ENCODE measurements around the gene INTS7. TPM values are rescaled to one million over a fixed set of nuclear protein-coding genes. Genes with fewer than 3 reads are reported as not detected.

INTS7 gene
- polyA plus RNA-seq, 1 donor (not counting 4 experiments of a cell fraction or from before 2014, with no cell fraction given) = 27.2 TPM

DNA sequence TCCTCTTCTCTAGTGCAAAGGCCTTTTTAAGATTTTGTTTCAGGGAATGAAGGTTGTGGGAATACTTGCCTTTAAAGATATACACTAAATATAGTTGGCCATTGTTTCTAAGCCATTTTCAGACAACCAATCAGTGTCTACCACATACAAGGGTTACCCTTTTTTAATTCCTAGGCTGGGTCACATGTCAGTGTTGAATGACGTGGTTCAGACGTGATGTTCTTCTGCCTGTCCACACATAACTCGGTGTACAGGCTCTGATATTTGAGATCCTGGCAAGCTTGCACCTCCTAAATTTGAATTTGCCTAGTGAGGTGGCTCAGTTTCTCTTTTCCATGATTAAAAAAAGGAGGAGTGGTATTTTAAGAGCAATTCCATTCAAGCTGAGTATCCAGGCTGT lies 39.0 kb upstream of the INTS7 start:
- Histone ChIP-seq H3K9ac (ENCODE audit: control insufficient read depth, extremely low read depth, insufficient read depth, low read length) (no peak overlapping the region), H2AFZ (ENCODE audit: control insufficient read depth, low read length) (no peak overlapping the region), H3K36me3 (ENCODE audit: control insufficient read depth in 2 of 2, extremely low read depth in 1 of 2, insufficient read depth in 2 of 2, low read length in 2 of 2) (peaks cover 0 to 4% of the 10 kb centered on the region in 2 experiments), H3K9me1 (ENCODE audit: control insufficient read depth, extremely low read depth, insufficient read depth, low read length) (no peaks in the 10 kb centered on the region), H3K4me3 (ENCODE audit: control insufficient read depth in 2 of 3, extremely low read depth in 1 of 3, insufficient read depth in 2 of 3, low read depth in 1 of 3, low read length in 3 of 3) (no peak overlapping the region), H3K27ac (ENCODE audit: control insufficient read depth, insufficient read depth, low read length) (no peak overlapping the region), H3K4me2 (ENCODE audit: control insufficient read depth, extremely low read depth, insufficient read depth, low read depth, low read length) (no peak overlapping the region), H3K4me1 (ENCODE audit: control insufficient read depth, extremely low read depth, insufficient read depth, low read length) (peaks cover 5% of the 10 kb centered on the region), H4K20me1 (ENCODE audit: control insufficient read depth, extremely low read depth, insufficient read depth, low read length) (no peaks in the 10 kb centered on the region), H3K27me3 (ENCODE audit: control insufficient read depth, extremely low read depth, insufficient read depth, low read length) (no peaks in the 10 kb centered on the region), H3K9me3 (ENCODE audit: control insufficient read depth, low read depth, low read length) (no peaks in the 10 kb centered on the region), H3K79me2 (ENCODE audit: control insufficient read depth, insufficient read depth, low read length) (no peaks in the 10 kb centered on the region)
- FAIRE-seq (peak; percentile 43), DNase-seq (ENCODE audit: low read depth, low spot score) (no peak)
- dilution Hi-C loops (cut with MboI; ENCODE audit: extremely low pct_ligation_motif_present, low sequenced_read_pairs) = no loop called here
- TF ChIP-seq EZH2 (IDR thresholded peaks at IDR 0.05; ENCODE audit: low read length) = no peak

DNA sequence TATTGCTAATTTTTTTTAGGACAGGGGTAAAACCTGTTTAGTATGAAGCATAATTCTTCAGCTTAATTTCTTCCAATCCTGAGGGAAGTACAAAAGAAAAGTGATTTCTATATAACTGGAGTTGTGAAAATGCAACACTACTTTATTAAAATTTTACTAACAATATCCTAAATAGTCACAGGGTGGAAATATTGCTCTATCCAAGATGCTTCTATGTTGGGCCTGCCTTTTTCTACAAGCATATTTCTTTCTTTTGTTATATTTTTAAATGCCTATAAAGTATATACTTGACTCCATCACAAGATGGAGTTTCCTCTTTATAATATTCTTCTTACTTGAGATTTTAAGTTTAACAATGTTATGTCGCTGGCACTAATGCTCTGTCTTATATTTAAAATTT lies 38.1 kb upstream of the INTS7 start:
- no peak overlapping the region for H2AFZ ChIP-seq (ENCODE audit: control insufficient read depth, low read length)
- no peaks in the 10 kb centered on the region for H3K79me2 ChIP-seq (ENCODE audit: control insufficient read depth, insufficient read depth, low read length)
- DNase-seq (ENCODE audit: low read depth, low spot score) (no peak), FAIRE-seq (no peak)
- TF ChIP-seq CTCF (optimal IDR thresholded peaks at IDR 0.05 in 1 of 3, IDR thresholded peaks at IDR 0.05 in 1 of 3, conservative IDR thresholded peaks at IDR 0.05 in 1 of 3; ENCODE audit: extremely low read depth in 1 of 3, insufficient read depth in 2 of 3, low read length in 3 of 3) (no peak), EZH2 (IDR thresholded peaks at IDR 0.05; ENCODE audit: low read length) (no peak)
- H3K4me1 ChIP-seq (ENCODE audit: control insufficient read depth, extremely low read depth, insufficient read depth, low read length) = peaks cover 5% of the 10 kb centered on the region
- H3K36me3 ChIP-seq (ENCODE audit: control insufficient read depth in 2 of 2, extremely low read depth in 1 of 2, insufficient read depth in 2 of 2, low read length in 2 of 2) = peaks cover 0 to 4% of the 10 kb centered on the region in 2 experiments
- no peaks in the 10 kb centered on the region for H3K9me1 ChIP-seq (ENCODE audit: control insufficient read depth, extremely low read depth, insufficient read depth, low read length)
- no peaks in the 10 kb centered on the region for H3K27me3 ChIP-seq (ENCODE audit: control insufficient read depth, extremely low read depth, insufficient read depth, low read length)
- no peaks in the 10 kb centered on the region for H4K20me1 ChIP-seq (ENCODE audit: control insufficient read depth, extremely low read depth, insufficient read depth, low read length)
- dilution Hi-C loops (cut with MboI; ENCODE audit: extremely low pct_ligation_motif_present, low sequenced_read_pairs) = no loop called here
- H3K4me2 ChIP-seq (ENCODE audit: control insufficient read depth, extremely low read depth, insufficient read depth, low read depth, low read length) = no peak overlapping the region
- H3K9me3 ChIP-seq (ENCODE audit: control insufficient read depth, low read depth, low read length) = no peaks in the 10 kb centered on the region
- no peak overlapping the region for H3K9ac ChIP-seq (ENCODE audit: control insufficient read depth, extremely low read depth, insufficient read depth, low read length)
- no peak overlapping the region for H3K4me3 ChIP-seq (ENCODE audit: control insufficient read depth in 2 of 3, extremely low read depth in 1 of 3, insufficient read depth in 2 of 3, low read depth in 1 of 3, low read length in 3 of 3)
- H3K27ac ChIP-seq (ENCODE audit: control insufficient read depth, insufficient read depth, low read length) = no peak overlapping the region

- Histone ChIP-seq H3K9ac (ENCODE audit: control insufficient read depth, extremely low read depth, insufficient read depth, low read length) (no peak overlapping the region), H3K79me2 (ENCODE audit: control insufficient read depth, insufficient read depth, low read length) (no peaks in the 10 kb centered on the region), H2AFZ (ENCODE audit: control insufficient read depth, low read length) (no peak overlapping the region), H3K4me3 (ENCODE audit: control insufficient read depth in 2 of 3, extremely low read depth in 1 of 3, insufficient read depth in 2 of 3, low read depth in 1 of 3, low read length in 3 of 3) (no peak overlapping the region), H3K9me1 (ENCODE audit: control insufficient read depth, extremely low read depth, insufficient read depth, low read length) (no peaks in the 10 kb centered on the region), H3K27me3 (ENCODE audit: control insufficient read depth, extremely low read depth, insufficient read depth, low read length) (no peaks in the 10 kb centered on the region), H3K36me3 (ENCODE audit: control insufficient read depth in 2 of 2, extremely low read depth in 1 of 2, insufficient read depth in 2 of 2, low read length in 2 of 2) (peaks cover 0 to 4% of the 10 kb centered on the region in 2 experiments), H3K4me2 (ENCODE audit: control insufficient read depth, extremely low read depth, insufficient read depth, low read depth, low read length) (no peak overlapping the region), H3K27ac (ENCODE audit: control insufficient read depth, insufficient read depth, low read length) (no peak overlapping the region), H4K20me1 (ENCODE audit: control insufficient read depth, extremely low read depth, insufficient read depth, low read length) (no peaks in the 10 kb centered on the region), H3K4me1 (ENCODE audit: control insufficient read depth, extremely low read depth, insufficient read depth, low read length) (peaks cover 5% of the 10 kb centered on the region), H3K9me3 (ENCODE audit: control insufficient read depth, low read depth, low read length) (no peaks in the 10 kb centered on the region)
- no peak for FAIRE-seq
- no peak for TF ChIP-seq CTCF (optimal IDR thresholded peaks at IDR 0.05 in 1 of 3, IDR thresholded peaks at IDR 0.05 in 1 of 3, conservative IDR thresholded peaks at IDR 0.05 in 1 of 3; ENCODE audit: extremely low read depth in 1 of 3, insufficient read depth in 2 of 3, low read length in 3 of 3)
- TF ChIP-seq EZH2 (IDR thresholded peaks at IDR 0.05; ENCODE audit: low read length) = no peak
- dilution Hi-C loops (cut with MboI; ENCODE audit: extremely low pct_ligation_motif_present, low sequenced_read_pairs) = no loop called here
- DNase-seq (ENCODE audit: low read depth, low spot score) = no peak
Observed at GRCh38 chr1:212072047-212072446, 36.7 kb upstream of the INTS7 start.
